HEK293 (cell line): ENCODE measurements around the gene SEMA3F.

Source experiments
- MEIS1 ChIP-seq: sonication (generic); formaldehyde crosslinking; IDR thresholded peaks from 2 replicates; pipeline ENCODE4 v1.8.1; 2022; ENCODE audit warnings: missing genetic modification reagents, mild to moderate bottlenecking, borderline replicate concordance
- REST ChIP-seq: fragments of 450-650 bp; formaldehyde crosslinking; IDR thresholded peaks from 2 replicates; pipeline ENCODE4 v1.5.1; 2016; ENCODE audit warnings: missing biosample characterization, missing genetic modification characterization
- ZBTB10 ChIP-seq: fragments of 450-650 bp; formaldehyde crosslinking; IDR thresholded peaks from 2 replicates; pipeline ENCODE4 v1.5.1; 2016; ENCODE audit warnings: missing biosample characterization, missing genetic modification characterization
- ZNF121 ChIP-seq: fragments of 450-650 bp; formaldehyde crosslinking; IDR thresholded peaks from 2 replicates; pipeline ENCODE4 v1.5.1; 2016; ENCODE audit warnings: missing biosample characterization, missing genetic modification characterization
- ZNF133 ChIP-seq: fragments of 450-650 bp; formaldehyde crosslinking; IDR thresholded peaks from 2 replicates; pipeline ENCODE4 v1.5.1; 2016; ENCODE audit warnings: missing biosample characterization, missing genetic modification characterization
- ZNF23 ChIP-seq: fragments of 450-650 bp; formaldehyde crosslinking; IDR thresholded peaks from 2 replicates; pipeline ENCODE4 v1.5.1; 2016; ENCODE audit warnings: missing biosample characterization, missing genetic modification characterization, borderline replicate concordance
- ZNF658 ChIP-seq: fragments of 450-650 bp; formaldehyde crosslinking; IDR thresholded peaks from 2 replicates; pipeline ENCODE4; 2016; ENCODE audit warnings: missing biosample characterization, missing genetic modification characterization
- ZNF664 ChIP-seq: fragments of 450-650 bp; formaldehyde crosslinking; IDR thresholded peaks from 2 replicates; pipeline ENCODE4 v1.5.1; 2016; ENCODE audit warnings: missing biosample characterization, missing genetic modification characterization
- ZNF677 ChIP-seq: fragments of 450-650 bp; IDR thresholded peaks from 2 replicates; pipeline ENCODE4 v1.5.0; 2018; ENCODE audit warnings: missing biosample characterization, mild to moderate bottlenecking, missing genetic modification characterization, moderate library complexity
- TF ChIP-seq, protein P1 (sequence below): fragments of 450-650 bp; formaldehyde crosslinking; IDR thresholded peaks from 2 replicates; pipeline ENCODE4 v1.5.1; 2016; ENCODE audit warnings: missing biosample characterization, missing genetic modification characterization
- TF ChIP-seq, protein P2 (sequence below): fragments of 450-650 bp; formaldehyde crosslinking; IDR thresholded peaks from 2 replicates; pipeline ENCODE4 v1.5.1; 2016; ENCODE audit warnings: missing biosample characterization, missing genetic modification characterization
- TF ChIP-seq, protein P3 (sequence below): fragments of 450-650 bp; formaldehyde crosslinking; IDR thresholded peaks from 2 replicates; pipeline ENCODE4 v1.5.1; 2016; ENCODE audit warnings: missing biosample characterization, missing genetic modification characterization
- TF ChIP-seq, protein P4 (sequence below): fragments of 450-650 bp; formaldehyde crosslinking; IDR thresholded peaks from 2 replicates; pipeline ENCODE4 v1.5.1; 2016; ENCODE audit warnings: missing biosample characterization, missing genetic modification characterization, low read depth

DNA sequence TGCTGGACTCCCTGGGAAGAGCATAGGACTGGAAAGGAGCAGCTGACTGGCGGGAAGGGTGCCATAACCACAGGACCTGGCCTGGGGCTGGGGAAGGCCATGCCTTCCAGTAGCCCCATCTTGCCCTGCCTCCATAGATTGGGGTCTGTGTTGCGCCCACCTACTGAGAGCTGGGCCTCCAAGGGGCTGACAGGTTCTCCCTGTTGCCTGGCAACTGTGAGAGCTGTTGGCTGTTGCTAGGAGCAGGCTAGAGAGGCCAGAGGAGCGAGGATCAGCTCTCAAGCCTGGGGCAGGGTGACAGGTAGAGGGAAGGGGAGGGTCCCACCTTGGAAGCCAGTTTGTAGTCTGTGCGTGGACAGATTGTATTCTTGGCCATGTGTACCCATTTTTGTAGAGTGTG lies 78.1 kb downstream of the SEMA3F start:
- TF ChIP-seq ZNF133 (tag by site-specific recombination) (no peak), ZNF664 (tag by site-specific recombination) (no peak), ZBTB10 (tag by site-specific recombination) (no peak), MEIS1 (CRISPR knock-in tag) (no peak), REST (no peak), ZNF23 (tag by site-specific recombination) (no peak), ZNF658 (tag by site-specific recombination) (no peak), ZNF677 (tag by site-specific recombination) (no peak), ZNF121 (tag by site-specific recombination) (no peak)
- TF ChIP-seq, protein P1, sequence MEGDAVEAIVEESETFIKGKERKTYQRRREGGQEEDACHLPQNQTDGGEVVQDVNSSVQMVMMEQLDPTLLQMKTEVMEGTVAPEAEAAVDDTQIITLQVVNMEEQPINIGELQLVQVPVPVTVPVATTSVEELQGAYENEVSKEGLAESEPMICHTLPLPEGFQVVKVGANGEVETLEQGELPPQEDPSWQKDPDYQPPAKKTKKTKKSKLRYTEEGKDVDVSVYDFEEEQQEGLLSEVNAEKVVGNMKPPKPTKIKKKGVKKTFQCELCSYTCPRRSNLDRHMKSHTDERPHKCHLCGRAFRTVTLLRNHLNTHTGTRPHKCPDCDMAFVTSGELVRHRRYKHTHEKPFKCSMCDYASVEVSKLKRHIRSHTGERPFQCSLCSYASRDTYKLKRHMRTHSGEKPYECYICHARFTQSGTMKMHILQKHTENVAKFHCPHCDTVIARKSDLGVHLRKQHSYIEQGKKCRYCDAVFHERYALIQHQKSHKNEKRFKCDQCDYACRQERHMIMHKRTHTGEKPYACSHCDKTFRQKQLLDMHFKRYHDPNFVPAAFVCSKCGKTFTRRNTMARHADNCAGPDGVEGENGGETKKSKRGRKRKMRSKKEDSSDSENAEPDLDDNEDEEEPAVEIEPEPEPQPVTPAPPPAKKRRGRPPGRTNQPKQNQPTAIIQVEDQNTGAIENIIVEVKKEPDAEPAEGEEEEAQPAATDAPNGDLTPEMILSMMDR (tag by site-specific recombination), result no peak
- TF ChIP-seq, protein P2, sequence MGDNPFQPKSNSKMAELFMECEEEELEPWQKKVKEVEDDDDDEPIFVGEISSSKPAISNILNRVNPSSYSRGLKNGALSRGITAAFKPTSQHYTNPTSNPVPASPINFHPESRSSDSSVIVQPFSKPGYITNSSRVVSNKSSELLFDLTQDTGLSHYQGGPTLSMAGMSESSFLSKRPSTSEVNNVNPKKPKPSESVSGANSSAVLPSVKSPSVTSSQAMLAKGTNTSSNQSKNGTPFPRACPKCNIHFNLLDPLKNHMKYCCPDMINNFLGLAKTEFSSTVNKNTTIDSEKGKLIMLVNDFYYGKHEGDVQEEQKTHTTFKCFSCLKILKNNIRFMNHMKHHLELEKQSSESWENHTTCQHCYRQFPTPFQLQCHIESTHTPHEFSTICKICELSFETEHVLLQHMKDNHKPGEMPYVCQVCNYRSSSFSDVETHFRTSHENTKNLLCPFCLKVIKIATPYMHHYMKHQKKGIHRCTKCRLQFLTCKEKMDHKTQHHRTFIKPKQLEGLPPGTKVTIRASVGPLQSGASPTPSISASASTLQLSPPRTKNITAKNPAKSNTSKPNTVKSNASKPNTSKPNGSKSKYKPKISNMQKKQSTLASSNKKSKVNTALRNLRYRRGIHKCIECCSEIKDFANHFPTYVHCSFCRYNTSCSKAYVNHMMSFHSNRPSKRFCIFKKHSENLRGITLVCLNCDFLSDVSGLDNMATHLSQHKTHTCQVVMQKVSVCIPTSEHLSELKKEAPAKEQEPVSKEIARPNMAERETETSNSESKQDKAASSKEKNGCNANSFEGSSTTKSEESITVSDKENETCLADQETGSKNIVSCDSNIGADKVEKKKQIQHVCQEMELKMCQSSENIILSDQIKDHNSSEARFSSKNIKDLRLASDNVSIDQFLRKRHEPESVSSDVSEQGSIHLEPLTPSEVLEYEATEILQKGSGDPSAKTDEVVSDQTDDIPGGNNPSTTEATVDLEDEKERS (tag by site-specific recombination), result no peak
- TF ChIP-seq, protein P3, sequence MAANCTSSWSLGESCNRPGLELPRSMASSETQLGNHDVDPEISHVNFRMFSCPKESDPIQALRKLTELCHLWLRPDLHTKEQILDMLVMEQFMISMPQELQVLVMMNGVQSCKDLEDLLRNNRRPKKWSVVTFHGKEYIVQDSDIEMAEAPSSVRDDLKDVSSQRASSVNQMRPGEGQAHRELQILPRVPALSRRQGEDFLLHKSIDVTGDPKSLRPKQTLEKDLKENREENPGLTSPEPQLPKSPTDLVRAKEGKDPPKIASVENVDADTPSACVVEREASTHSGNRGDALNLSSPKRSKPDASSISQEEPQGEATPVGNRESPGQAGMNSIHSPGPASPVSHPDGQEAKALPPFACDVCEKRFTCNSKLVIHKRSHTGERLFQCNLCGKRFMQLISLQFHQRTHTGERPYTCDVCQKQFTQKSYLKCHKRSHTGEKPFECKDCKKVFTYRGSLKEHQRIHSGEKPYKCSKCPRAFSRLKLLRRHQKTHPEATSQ (tag by site-specific recombination), result no peak
- TF ChIP-seq, protein P4, sequence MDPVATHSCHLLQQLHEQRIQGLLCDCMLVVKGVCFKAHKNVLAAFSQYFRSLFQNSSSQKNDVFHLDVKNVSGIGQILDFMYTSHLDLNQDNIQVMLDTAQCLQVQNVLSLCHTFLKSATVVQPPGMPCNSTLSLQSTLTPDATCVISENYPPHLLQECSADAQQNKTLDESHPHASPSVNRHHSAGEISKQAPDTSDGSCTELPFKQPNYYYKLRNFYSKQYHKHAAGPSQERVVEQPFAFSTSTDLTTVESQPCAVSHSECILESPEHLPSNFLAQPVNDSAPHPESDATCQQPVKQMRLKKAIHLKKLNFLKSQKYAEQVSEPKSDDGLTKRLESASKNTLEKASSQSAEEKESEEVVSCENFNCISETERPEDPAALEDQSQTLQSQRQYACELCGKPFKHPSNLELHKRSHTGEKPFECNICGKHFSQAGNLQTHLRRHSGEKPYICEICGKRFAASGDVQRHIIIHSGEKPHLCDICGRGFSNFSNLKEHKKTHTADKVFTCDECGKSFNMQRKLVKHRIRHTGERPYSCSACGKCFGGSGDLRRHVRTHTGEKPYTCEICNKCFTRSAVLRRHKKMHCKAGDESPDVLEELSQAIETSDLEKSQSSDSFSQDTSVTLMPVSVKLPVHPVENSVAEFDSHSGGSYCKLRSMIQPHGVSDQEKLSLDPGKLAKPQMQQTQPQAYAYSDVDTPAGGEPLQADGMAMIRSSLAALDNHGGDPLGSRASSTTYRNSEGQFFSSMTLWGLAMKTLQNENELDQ (tag by site-specific recombination), result no peak
